Measurements from ENCODE around the gene ADAMTS10. TPM values are rescaled to one million over a fixed set of nuclear protein-coding genes. Genes with fewer than 3 reads are reported as not detected.
"Not testable (repeated sequence)": the region's sequence is repeated elsewhere in the genome, so short reads cannot be mapped to it uniquely, and the experiment has no call there.

The ADAMTS10 gene
- total RNA-seq, 1 donor from 2014 or later, result 11.5 TPM

DNA sequence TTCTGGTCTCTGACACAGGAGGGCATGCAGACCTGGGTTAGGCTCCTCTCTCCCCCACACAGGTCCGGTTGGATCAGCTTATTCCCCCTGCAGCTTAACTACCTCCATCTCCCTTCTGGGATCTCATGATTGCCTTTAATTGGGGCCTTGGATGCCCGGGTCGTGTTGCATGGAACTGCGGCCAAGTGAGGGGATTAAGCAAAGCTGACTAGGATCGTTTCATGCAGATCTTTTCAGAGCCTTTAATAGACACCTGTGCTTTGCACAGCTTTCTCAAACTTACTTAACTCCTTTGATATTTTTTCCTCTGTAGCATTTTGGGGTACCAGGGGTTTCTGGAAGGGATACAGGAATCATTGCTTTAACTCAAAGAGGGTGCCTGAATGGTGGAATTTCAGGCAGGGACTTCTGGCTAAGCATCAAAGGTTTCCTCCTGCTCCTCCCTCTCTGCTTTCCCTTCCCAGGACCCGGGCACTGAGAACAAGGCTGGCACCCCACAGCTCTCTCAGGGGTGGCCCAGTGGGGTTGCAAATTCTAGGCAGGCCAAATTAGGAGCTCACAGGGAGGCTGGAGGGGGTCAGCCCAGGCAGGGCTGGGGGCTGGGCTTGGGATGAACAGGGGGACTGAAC is 20.4 kb upstream of the ADAMTS10 start:
- no peaks in the 10 kb centered on the region for H3K27me3 ChIP-seq (ENCODE audit: low read depth)
- intact Hi-C loops (cut with micrococcal nuclease), result no loop called here
- H3K27ac ChIP-seq (replicated peaks), result no peak overlapping the region
- no peaks in the 10 kb centered on the region for H3K4me1 ChIP-seq
- no peaks in the 10 kb centered on the region for H3K36me3 ChIP-seq
- no peak for DNase-seq
- H3K9me3 ChIP-seq (replicated peaks), result peaks cover 36% of the 10 kb centered on the region
- TF ChIP-seq, protein P1, sequence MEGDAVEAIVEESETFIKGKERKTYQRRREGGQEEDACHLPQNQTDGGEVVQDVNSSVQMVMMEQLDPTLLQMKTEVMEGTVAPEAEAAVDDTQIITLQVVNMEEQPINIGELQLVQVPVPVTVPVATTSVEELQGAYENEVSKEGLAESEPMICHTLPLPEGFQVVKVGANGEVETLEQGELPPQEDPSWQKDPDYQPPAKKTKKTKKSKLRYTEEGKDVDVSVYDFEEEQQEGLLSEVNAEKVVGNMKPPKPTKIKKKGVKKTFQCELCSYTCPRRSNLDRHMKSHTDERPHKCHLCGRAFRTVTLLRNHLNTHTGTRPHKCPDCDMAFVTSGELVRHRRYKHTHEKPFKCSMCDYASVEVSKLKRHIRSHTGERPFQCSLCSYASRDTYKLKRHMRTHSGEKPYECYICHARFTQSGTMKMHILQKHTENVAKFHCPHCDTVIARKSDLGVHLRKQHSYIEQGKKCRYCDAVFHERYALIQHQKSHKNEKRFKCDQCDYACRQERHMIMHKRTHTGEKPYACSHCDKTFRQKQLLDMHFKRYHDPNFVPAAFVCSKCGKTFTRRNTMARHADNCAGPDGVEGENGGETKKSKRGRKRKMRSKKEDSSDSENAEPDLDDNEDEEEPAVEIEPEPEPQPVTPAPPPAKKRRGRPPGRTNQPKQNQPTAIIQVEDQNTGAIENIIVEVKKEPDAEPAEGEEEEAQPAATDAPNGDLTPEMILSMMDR (IDR thresholded peaks at IDR 0.05; ENCODE audit: borderline replicate concordance), result no peak
- H3K4me3 ChIP-seq, result no peak overlapping the region

DNA sequence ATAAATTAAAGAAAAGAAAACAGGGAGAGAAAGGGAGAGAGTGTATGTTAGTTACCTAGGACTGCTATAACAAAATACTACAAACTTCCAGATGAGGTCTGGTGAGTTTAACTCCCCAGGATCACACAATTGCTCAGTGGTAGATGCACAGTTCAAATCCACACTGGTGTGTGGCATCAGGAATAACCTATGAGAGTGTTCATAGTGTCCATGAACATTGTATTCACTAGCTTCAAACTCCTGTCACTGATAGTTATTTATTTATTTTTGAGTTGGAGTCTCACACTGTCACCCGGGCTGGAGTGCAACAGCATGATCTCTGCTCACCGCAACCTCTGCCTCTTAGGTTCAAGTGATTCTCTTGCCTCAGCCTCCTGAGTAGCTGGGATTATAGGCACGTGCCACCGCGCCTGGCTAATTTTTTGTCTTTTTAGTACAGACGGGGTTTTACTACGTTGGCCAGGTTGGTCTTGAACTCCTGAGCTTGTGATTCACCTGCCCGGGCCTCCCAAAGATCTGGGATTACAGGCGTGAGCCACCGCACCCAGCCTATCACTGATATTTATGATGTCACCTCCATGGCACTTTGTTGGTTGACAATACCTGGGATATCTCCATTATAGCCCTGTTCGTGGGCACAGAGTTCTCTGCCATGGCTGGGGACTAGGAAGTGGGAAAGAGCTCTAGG is 19.6 kb upstream of the ADAMTS10 start, which contains the start of gene NFILZ:
Gene NFILZ (plus strand): TSS at position 638 of the 688 bp plus-strand sequence. CDS start 46,133 bp downstream, outside the sequence.
- Histone ChIP-seq H3K27ac (replicated peaks) (no peak within 1 kb of the TSS), H3K4me1 (no peaks in the 10 kb centered on the region), H3K36me3 (no peaks in the 10 kb centered on the region), H3K4me3 (no peak within 1 kb of the TSS), H3K9me3 (replicated peaks) (peaks cover 36% of the 10 kb centered on the region), H3K27me3 (ENCODE audit: low read depth) (no peaks in the 10 kb centered on the region)
- intact Hi-C loops (cut with micrococcal nuclease), result no loop called here
- TF ChIP-seq, protein P1 (IDR thresholded peaks at IDR 0.05; ENCODE audit: borderline replicate concordance), result no peak
- DNase-seq, result no peak

DNA sequence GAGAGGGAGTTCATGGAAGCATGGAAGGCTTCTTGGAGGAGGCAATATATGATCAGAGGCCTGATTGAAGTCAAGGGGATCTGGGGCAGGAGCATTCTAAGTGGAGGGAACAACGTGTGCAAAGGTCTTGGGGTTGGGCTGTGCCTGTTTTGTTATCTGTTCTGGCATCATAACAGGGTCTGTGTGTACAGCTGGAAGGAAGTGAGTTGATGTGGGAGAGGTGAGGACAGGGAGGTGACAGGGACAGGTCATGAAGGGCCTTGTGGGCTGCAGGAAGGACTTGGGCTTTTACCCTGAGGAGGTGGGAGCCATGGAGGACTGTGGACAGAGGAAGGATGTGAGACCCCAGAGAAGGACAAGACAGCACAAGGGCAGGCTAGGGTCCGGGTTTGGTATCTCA is 18.7 kb upstream of the ADAMTS10 start:
- no peaks in the 10 kb centered on the region for H3K27me3 ChIP-seq (ENCODE audit: low read depth)
- TF ChIP-seq, protein P1 (IDR thresholded peaks at IDR 0.05; ENCODE audit: borderline replicate concordance), result no peak
- intact Hi-C loops (cut with micrococcal nuclease), result no loop called here
- H3K27ac ChIP-seq (replicated peaks), result no peak overlapping the region
- DNase-seq, result no peak
- no peaks in the 10 kb centered on the region for H3K4me1 ChIP-seq
- no peaks in the 10 kb centered on the region for H3K36me3 ChIP-seq
- H3K4me3 ChIP-seq, result no peak overlapping the region
- peaks cover 36% of the 10 kb centered on the region for H3K9me3 ChIP-seq (replicated peaks)

DNA sequence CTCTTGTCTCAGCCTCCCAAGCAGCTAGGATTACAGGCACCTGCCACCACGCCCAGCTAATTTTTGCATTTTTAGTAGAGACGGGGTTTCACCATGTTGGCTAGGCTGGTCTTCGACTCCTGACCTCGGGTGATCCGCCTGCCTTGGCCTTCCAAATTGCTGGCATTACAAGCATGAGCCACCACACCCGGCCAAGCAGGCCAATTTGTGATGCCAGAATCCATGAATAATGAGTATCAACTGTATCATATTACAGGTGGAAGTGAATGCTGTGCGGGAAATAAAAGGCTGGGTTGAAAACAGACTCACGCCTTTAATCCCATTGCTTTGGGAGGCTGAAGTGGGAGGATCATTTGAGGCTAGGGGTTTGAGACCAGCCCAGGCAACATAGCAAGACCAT is 16.3 kb upstream of the ADAMTS10 start:
- TF ChIP-seq, protein P1 (IDR thresholded peaks at IDR 0.05; ENCODE audit: borderline replicate concordance), result no peak
- no peak for DNase-seq
- intact Hi-C loops (cut with micrococcal nuclease), result no loop called here
- H3K36me3 ChIP-seq, result no peaks in the 10 kb centered on the region
- no peaks in the 10 kb centered on the region for H3K4me1 ChIP-seq
- no peaks in the 10 kb centered on the region for H3K27me3 ChIP-seq (ENCODE audit: low read depth)
- H3K4me3 ChIP-seq, result no peak overlapping the region
- peaks cover 36% of the 10 kb centered on the region for H3K9me3 ChIP-seq (replicated peaks)
- H3K27ac ChIP-seq (replicated peaks), result no peak overlapping the region

DNA sequence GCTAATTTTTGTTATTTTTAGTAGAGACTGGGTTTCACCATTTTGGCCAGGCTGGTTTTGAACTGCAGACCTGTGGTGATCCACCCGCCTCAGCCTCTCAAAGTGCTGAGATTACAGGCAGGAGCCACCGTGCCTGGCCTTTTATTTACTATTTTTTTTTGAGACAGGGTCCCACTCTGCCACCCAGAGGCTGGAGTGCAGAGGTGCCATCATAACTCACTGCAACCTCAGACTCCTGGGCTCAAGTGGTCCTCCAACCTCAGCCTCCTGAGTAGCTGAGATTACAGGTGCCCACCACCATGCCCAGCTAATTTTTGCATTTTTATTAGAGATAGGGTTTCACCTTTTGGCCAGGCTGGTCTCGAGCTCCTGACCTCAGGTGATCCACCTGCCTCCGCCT is 12.4 kb upstream of the ADAMTS10 start:
- intact Hi-C loops (cut with micrococcal nuclease); H3K27ac ChIP-seq (replicated peaks): not testable (repeated sequence)
- TF ChIP-seq, protein P1 (IDR thresholded peaks at IDR 0.05; ENCODE audit: borderline replicate concordance), result peak; percentile 29

More for the DNA sequence above, 12.4 kb upstream of the ADAMTS10 start:
- H3K36me3 ChIP-seq; DNase-seq; H3K4me1 ChIP-seq; H3K4me3 ChIP-seq; H3K9me3 ChIP-seq (replicated peaks): not testable (repeated sequence)
- H3K27me3 ChIP-seq (ENCODE audit: low read depth), result peaks cover 37% of the 10 kb centered on the region
